AG09309 (cell line): ENCODE measurements around the gene PPP2R1B.

Experiments
- DNase-seq: peaks from one replicate; pipeline ENCODE4 v3.0.0-alpha.2; 2010; ENCODE audit warnings: low read depth
- H3K4me3 ChIP-seq: 2 replicates; pipeline ENCODE4 v1.5.1; 2011; ENCODE audit warnings: mild to moderate bottlenecking, low read depth, low read length, moderate library complexity; ENCODE audit not compliant: control insufficient read depth
- CTCF ChIP-seq: IDR thresholded peaks from 2 replicates; pipeline ENCODE4 v1.5.1; 2011; ENCODE audit warnings: mild to moderate bottlenecking, low read depth, low read length, inconsistent platforms; ENCODE audit not compliant: insufficient read depth, control insufficient read depth; ENCODE audit errors: missing control alignments

PPP2R1B gene

GRCh38 chr11:111741751-111742150, 24.4 kb downstream of the PPP2R1B start:
- DNase-seq, result no peak
- no peak overlapping the region for H3K4me3 ChIP-seq
- TF ChIP-seq CTCF, result no peak

DNA sequence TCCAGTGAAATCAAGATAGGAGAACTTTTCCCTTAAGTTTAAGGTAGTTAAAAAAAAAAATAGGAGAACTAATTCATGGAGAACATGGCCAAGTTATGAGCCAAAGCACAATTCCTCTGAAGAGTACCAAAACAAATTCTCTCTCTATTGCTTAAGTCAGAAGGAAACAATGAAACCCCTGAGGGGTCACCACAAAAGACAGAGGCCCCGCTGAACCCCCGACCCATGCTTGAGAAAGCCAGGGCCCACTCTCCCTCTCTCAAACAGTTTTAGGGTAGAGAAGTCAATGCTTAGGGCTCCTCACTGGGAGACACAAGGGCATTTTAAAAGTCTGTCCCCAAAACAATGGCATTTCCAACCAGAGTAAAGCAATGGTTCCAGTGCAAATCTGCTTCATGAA, 26.9 kb downstream of the PPP2R1B start:
- TF ChIP-seq CTCF, result no peak
- DNase-seq, result no peak
- no peak overlapping the region for H3K4me3 ChIP-seq

DNA sequence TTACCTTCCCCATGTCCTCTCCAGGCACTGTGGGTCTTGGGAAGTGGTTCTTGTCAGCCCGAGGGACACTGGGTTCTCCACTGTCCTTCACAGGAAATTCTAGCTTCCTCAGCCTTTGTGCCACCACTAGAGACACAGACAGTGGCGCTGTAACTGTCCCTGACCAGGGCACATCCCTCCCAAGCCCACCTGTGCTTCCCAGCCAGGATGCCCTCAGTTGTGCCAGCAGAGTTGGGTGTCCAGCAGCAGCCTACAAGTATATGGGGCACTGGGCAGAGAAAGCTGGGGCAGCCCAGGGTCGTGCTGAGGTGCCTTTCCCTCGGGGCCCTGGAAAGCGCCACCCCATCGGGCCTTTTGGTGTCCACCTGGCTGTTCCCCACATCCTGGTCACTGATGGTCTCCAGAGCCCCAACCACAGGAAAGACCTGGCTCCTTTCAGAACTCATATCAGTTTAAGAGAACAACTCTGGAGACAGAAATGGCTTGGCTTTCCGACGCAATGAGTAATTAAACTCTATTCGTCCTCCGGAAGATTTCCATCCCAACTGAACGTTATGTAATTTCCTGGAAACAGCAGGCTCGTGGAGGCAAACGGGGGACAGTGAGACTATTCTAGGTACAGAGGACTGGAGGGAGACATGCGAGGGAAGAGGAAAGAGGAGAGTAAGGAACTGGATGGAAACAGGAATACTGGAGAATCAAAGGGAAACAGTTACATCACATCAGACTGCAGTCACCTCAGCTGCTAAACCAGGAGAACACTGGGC, 28.6 kb downstream of the PPP2R1B start:
- no peak for TF ChIP-seq CTCF
- no peak for DNase-seq
- no peak overlapping the region for H3K4me3 ChIP-seq

DNA sequence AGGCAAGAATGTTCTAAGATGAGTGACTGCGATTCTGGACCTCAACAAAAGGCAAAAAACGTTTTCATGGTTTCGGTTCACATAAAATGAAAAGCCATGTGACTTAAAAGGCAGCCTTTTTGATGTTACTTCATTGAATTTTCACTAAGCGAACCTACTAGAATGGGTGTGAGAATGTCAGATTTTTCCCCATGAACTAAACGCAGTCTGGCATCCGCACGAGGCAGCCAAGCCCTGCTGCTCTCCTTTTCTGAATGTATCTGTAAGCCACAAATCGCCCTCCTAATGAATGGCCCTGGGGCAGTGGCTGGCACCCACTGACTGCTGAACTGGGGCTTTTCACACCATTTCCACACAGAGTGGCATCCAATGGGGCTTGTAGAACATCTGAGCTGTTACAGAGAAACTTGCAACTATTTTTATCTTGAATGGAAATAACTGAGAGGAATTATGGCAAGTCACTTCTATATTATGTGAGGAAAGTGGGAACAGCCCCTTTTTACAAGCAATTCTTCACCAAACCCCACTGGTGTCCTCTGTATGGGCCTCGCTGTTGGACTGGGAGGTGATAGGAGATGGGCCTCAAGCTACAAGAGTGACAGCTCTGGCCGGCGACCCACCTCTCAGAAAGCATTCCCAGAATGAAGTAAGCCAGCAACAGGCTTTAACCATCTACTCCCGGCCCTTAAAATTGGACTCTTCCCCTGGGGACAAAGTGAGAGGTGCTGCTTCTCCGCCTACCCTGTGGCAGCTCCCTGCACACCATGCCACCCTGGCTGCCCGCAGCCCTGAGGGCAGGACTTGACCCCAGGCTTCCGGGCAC, 29.4 kb downstream of the PPP2R1B start:
- no peak overlapping the region for H3K4me3 ChIP-seq
- DNase-seq, result no peak
- no peak for TF ChIP-seq CTCF

DNA sequence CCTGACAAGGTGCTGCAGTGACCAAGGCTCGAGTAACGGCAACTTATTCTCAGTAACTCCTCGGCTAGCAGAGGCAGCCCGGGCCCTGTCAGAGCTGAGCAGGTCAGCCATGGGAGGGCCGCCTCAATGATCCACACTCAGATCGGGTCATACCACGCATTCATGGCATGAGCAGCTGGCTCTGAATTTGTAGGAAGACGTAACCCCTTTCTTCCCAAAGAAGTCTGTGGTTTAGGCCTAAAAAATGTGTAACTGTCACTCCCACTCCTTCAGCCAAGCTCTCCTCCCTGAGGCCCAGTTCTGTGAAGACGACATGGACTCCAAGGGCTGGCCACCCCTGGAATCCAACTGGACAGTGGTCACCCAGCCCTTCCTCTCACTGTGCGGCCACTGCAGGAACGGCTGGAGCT, 30.0 kb downstream of the PPP2R1B start:
- H3K4me3 ChIP-seq, result no peak overlapping the region
- DNase-seq, result peak; percentile 39

More for the DNA sequence above, 30.0 kb downstream of the PPP2R1B start:
- no peak for TF ChIP-seq CTCF
